HG02588 (cell line): Measurements from ENCODE around the gene PLCG2.
"Not testable (repeated sequence)": the region's sequence is repeated elsewhere in the genome, so short reads cannot be mapped to it uniquely, and the experiment has no call there.

Experiments used
- ATAC-seq: cut with Tn5 transposase; IDR thresholded peaks from one replicate; pipeline ENCODE4 v1.9.1; 2021; ENCODE audit warnings: mild to moderate bottlenecking, moderate library complexity; ENCODE audit not compliant: unreplicated experiment

PLCG2 gene

DNA sequence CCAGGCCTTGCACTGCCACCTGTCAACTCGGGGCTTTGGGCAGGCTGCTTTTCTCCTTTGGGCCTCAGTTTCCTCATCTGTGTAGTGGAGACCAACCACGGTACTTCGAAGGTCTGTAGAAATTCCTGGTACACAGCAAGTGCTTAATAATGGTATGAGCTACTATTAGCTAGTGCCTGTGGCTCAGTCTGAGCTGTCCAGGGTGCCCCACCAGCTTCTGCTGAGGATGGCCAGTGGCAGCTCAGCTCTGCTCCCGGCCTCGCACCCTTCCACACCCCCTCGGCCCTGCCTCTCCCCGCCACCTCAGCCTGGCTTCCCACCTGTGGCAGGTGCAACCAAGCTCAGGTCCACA is 26.2 kb upstream of the PLCG2 start:
- ATAC-seq, result no peak

DNA sequence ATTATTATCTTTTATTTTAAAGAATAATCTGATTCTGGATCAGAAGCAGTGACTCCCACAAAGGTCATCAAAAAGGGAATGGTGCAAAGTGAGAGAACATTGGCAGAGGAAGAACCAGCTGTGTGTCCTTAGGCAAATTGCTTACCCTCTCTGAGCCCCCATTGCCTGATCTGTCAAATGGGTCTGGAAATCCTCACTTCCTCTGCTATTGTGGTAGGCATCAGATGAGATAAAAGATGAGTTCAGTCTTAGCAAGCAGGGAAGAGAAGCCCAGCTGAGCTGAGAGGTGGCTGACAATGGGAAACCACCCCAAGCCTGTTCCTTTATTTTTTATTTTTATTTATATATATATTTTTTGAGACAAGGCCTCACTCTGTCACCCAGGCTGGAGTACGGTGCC is 24.2 kb upstream of the PLCG2 start:
- no peak for ATAC-seq

DNA sequence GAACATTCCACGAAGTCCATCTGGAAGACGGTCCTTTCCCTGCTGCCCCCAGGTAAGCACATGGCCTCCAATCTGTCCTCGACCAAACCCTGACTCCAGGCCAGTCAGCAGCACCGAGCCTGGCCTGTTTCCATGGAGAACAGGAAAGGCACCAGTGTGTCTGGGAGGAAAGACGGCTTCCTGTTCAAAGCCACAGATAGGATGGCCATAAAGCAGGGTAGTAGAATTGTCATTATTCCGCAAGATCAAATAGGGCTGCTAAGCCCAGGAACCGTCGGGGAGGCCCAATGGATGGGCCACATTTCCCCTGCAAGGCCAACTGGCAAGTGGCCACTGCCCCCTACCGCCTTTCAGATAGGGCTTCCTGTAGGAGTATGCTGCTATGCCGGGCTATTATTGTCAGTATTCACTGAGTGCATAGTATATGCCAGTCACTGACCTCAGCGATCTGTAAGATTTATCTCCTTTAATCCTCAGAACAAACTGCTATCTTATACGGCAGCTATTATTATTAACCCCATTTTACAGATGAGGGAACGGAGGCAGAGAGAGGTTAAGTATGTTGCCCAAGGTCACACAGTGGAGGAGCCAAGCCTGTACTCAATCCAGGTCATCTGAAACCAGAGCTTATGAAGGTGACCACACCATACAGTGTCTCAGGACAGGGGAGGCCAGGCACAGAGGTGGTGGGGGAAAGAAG is 23.0 kb upstream of the PLCG2 start:
- ATAC-seq, result no peak

DNA sequence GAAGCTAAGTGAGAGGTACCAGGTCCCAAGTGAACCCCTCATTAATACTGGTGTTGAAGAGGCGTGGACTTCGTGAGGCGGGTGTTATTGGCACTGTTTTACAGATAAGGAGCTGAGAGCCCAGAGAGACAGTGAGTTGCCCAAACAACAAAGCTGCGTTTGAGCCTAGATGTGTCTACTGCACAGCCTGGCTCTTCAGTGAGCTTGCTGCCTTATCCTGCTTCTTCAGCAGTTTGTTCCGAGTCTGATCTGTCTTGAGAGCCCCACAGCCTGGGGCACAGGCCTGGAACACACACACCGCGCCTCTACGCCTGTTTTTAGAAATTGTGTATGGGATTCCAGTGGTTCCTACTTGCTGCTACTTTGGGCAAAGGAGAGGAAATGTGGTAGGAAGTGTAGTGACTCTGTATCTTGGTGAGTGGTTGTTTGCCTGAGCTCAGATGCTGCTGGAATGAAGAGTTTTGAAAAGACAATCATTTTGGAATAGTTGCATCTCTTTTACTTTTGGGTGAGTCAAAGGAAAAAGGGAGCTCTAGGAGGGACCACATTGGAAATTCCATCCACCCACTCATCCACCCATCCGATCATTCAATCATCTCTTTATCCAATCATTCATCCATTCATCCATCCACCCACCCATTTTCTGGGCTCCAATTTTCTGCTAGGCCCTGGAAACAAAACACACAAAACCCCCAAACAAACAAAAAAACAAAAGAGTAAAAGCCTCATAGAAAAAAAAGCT is 22.3 kb upstream of the PLCG2 start:
- no peak for ATAC-seq

DNA sequence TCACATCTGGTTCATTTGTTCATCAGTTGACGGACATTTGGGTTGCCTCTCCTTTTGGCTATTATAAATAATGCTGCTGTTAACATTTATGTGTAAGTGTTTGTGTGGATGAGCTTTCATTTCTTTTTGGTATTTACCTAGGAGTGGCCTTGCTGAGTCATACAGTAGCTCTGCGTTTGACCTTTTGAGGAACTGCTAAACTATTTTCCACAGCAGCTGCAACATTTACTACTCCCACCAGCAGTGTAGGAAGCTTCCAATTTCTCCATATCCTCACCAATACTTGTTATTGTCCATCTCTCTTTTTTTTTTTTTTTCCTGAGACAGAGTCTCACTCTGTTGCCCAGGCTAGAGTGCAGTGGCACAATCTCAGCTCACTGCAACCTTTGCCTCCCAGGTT is 20.7 kb upstream of the PLCG2 start:
- no peak for ATAC-seq

DNA sequence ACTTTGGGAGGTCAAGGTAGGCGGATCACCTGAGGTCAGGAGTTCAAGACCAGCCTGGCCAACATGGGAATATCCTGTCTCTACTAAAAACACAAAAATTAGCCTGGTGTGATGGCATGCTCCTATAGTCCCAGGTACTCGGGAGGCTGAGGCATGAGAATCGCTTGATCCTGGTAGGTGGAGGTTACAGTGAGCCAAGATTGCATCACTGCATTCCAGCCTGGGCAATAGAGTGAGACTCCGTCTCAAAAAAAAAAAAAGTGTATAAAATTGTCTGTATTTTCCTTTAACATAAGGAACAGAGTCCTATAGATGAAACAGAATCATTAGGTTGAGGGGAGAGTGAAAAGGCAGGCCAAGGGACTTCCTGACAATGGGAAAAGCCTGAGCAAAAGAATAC is 16.8 kb upstream of the PLCG2 start:
- ATAC-seq, result not testable (repeated sequence)

DNA sequence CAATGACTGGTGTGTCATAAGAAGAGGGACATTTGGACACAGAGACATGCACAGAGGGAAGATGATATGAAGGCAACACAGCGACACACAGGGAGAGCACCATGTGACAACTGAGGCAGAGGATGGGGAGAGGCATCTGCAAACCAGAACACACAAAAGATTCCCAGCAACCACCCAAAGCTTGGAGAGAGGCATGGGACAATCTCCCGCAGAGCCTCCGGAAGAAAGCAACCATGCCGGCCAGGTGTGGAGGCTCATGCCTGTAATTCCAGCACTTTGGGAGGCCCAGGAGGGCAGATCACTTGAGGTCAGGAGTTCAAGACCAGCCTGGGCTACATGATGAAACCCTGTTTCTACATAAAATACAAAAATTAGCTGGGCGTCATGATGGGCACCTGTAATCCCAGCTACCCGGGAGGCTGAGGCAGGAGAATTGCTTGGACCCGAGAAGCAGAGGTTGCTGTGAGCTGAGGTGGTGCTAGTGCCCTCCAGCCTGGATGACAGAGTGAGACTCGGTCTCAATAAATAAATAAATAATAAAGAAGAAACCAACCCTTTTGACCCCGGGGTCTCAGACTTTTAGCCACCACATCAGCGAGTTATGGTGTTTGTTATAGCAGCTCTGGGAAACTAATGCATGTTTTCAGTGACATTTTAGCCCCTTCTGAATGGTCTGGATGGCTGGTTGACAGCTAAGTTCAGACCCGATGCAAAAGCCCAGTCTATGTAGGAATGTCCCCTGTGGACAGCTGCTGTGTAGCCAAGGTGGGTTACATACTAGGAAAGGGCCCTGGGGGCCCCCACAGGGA is 13.8 kb upstream of the PLCG2 start:
- ATAC-seq, result no peak

- ATAC-seq, result no peak
Measured at GRCh38 chr16:81765969-81766368, 13.1 kb upstream of the PLCG2 start.

DNA sequence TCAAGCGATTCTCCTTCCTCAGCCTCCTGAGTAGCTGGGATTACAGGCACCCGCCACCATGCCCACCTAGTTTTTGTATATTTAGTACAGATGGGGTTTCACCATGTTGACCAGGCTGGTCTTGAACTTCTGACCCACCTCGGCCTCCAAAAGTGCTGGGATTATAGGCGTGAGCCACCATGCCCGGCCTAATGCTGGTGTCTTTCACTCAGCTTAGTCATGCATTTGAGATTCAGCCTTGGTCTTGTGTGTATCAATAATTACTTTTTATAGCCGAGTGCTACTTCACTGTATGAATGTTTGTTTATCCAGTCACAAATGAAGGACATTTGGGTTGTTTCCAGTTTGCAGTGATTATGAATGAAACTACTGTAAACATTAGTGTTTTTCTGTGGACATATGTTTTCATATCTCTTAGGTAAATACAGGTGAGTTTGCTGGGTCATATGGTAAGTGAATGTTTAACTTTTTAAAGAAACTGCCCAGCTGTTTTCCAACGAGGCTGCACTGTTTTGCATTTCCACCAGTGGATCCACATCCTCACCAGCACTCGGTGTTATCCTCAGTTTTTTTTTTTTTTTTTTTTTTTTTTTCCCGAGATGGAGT is 11.0 kb upstream of the PLCG2 start:
- no peak for ATAC-seq

DNA sequence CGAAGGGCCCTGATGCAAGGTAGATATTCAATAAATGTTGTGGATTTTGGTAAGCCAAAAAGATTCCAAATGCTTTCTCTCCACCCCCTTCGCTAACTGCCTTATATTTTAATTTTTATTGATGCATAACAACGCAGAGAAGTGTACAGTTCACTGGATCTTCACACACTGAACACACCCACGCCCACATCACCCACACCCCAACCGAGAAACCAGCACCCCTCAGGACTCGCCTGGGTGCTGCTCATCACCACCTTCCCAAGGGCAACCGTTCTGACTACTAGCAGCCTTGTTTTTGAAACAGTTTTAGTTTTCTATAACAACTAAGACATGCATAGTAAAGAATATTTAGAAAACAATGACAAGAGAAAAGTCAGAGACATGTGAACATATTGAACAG is 9.1 kb upstream of the PLCG2 start:
- no peak for ATAC-seq

DNA sequence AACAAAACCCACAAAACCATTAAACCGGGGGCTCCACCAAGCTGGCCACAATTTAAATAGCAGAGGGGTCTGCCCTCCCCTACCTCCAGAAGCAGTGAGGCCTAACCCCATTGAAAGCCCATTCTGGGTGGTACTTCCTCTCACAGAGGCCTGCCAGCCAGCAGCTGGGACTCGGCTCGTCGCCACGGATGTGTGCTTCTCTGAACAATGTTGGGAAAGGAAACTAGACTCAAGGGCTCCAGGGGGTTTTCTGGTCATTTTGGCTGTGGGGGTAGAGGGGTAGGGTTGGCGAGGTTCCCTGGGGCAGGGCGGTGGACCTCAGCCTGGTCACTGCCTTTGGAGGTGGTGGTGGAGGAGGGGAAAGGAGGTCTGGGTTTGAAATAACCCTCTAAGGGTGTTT is 4.7 kb upstream of the PLCG2 start:
- ATAC-seq, result no peak

- no peak for ATAC-seq
Measured at GRCh38 chr16:81775570-81775969, 3.5 kb upstream of the PLCG2 start.

DNA sequence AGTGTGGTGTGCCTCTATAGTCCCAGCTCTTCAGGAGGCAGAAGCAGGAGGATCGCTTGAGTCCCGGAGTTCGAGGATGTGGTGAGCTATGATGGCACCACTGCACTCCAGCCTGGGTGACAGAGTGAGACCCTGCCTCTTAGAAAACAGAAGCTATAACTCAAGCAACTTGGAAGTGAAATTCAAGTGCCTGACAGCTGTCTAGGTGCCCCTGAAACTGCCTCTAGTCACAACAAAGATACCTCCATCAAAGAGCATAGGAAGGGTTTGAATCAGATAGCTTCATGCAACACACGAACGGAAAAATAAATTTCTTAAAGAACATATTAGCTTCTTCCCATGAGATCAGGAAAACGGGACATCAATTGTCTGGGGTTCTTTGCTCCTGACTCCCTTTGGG is 860 bp upstream of the PLCG2 start:
- ATAC-seq, result no peak

- peak; percentile 19 for ATAC-seq
Measured at GRCh38 chr16:81779536-81780320, 637 bp downstream of the PLCG2 start.

DNA sequence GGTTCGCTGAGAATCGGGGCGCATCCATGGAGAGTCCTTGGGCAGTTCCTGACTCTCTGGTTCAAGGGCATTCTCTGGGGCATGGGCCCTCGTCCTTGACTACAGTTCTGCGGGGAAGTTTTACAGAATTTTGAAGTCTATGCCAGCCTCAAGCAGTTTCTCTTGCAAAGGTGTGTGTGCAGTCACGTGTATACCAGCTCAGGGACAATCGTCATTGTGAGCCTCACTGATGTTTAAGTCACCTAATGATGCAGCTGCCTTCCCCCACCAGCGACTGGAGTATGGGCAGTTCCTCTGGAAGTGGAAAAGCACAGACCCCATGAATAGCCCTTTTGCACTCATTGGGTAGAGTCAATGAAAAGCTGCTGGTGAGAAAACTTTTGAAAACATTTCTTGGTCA is 1.3 kb downstream of the PLCG2 start:
- no peak for ATAC-seq

GRCh38 chr16:81782236-81782635 is 3.1 kb downstream of the PLCG2 start:
- ATAC-seq, result no peak

GRCh38 chr16:81784072-81784795 is 5.1 kb downstream of the PLCG2 start:
- ATAC-seq, result no peak

DNA sequence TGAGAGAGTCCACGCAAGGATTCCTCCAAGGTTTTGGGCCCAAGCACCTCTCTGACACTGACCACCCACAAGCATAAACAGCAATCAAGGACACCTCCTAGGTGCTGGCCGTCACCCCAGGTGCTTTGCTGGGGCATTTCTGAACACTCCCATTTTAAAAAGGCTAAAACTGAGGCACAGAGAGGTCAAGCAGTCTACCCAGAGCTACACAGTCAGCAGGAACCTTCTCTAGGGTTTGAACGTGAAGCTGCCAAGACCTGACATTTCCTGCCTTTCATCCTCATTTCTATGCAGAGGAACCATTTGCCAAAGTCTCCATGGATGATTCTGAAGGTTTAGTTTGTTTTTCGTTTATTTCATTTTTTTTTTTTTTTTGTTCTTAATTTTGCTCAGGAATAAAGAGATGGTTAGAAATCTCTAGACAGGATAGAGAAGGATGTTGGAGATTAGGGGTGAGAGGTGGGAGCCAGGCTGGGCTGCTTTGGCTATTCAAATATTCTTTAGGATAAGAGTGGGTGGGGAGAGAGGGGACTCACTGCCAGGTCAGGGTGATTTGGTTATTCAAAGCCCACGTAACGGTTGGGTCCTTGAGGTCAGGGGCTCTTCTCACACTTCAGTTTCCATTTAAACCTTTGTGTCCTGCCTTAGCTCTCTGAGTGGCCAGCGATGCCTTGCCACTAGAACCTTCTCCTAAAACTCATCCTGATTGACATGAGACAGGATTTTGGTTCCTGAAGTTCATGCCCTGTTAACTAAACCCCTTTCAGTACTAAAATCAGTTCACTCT is 6.2 kb downstream of the PLCG2 start:
- ATAC-seq, result no peak

DNA sequence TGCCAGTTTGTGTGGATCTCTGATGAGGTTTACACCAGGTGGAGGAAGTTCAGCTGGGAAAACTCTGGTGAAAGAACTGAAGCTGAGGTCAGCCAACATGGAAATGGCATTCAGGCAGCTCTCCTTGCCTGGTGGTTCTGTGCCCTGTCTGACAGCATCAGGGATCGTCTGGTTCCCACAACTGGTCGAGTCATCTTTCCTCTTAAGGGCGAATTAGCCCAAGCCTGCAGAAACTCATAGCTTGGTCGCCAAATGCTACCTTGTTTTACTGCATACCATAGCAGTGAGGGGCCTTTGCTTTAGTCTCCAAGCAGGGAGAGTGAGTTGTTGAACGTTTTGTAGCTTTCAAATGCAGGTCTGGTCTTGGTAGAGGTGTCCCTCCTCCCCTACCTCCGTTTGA is 7.2 kb downstream of the PLCG2 start:
- no peak for ATAC-seq
